SK-N-SH (cell line): ENCODE results near the gene NT5DC2. TPM values are rescaled to one million over a fixed set of nuclear protein-coding genes. Genes with fewer than 3 reads are reported as not detected.

Experiments used
- CTCF ChIA-PET: fragments of 300-600, 350-600 bp; formaldehyde crosslinking; extraction: SDS; loops from one replicate; lab custom pipeline; 2021; lab: Yijun Ruan, JAX
- POLR2A ChIA-PET: fragments of 350-600 bp; sonication (Branson Sonifier 250); formaldehyde crosslinking; extraction: SDS; loops from one replicate; lab custom pipeline; 2020; ENCODE audit warnings: antibody characterized with exemption, inconsistent platforms; lab: Yijun Ruan, JAX
- DNase-seq: peaks from one replicate; pipeline ENCODE4 v3.0.0; 2012
- H2AFZ ChIP-seq: fragments of 200-600 bp; sonication (generic); 2 replicates; pipeline ENCODE4 v1.8.1; 2016; ENCODE audit warnings: antibody characterized with exemption, mild to moderate bottlenecking, low read depth
- H3F3A ChIP-seq: fragments of 200-600 bp; sonication (generic); replicated peaks from 2 replicates; pipeline ENCODE3; 2016; ENCODE audit warnings: antibody characterized with exemption, mild to moderate bottlenecking; ENCODE audit not compliant: insufficient read depth
- H3K27ac ChIP-seq, 2 experiments: fragments of 200-500 bp in 1 of 2; fragments of 200-600 bp in 1 of 2; sonication (Bioruptor generic) in 1 of 2; sonication (generic), shearing (Covaris generic) in 1 of 2; 2 replicates each; pipeline versions ENCODE4 v1.5.1 to v1.6.1; 2014 to 2016; ENCODE audit warnings: low read depth in 2 of 2, inconsistent platforms in 1 of 2, low read length in 1 of 2, mild to moderate bottlenecking in 1 of 2, mixed read lengths in 1 of 2
- H3K27me3 ChIP-seq: fragments of 200-600 bp; sonication (generic), shearing (Covaris generic); 2 replicates; pipeline ENCODE4 v1.6.1; 2016; ENCODE audit warnings: mixed run types; ENCODE audit not compliant: insufficient read depth
- H3K36me3 ChIP-seq, 2 experiments: fragments of 200-500 bp in 1 of 2; fragments of 200-600 bp in 1 of 2; sonication (Bioruptor generic) in 1 of 2; sonication (generic) in 1 of 2; replicated peaks in 1 of 2; 2 replicates each; pipeline versions ENCODE3 to v1.5.1; 2014 to 2016; ENCODE audit warnings: low read length in 1 of 2, mild to moderate bottlenecking in 1 of 2; ENCODE audit not compliant: insufficient read depth in 2 of 2, control insufficient read depth in 1 of 2
- H3K4me1 ChIP-seq, 2 experiments: fragments of 200-500 bp in 1 of 2; fragments of 200-600 bp in 1 of 2; sonication (Bioruptor generic) in 1 of 2; sonication (generic), shearing (Covaris generic) in 1 of 2; 2 replicates each; pipeline versions ENCODE4 v1.5.1 to v1.6.1; 2014 to 2016; ENCODE audit warnings: low read depth in 1 of 2, low read length in 1 of 2, mixed run types in 1 of 2; ENCODE audit not compliant: insufficient read depth in 2 of 2, control insufficient read depth in 1 of 2
- H3K4me2 ChIP-seq: fragments of 200-600 bp; sonication (generic), shearing (Covaris generic); 2 replicates; pipeline ENCODE4 v1.6.1; 2017; ENCODE audit warnings: mixed run types
- H3K4me3 ChIP-seq, 2 experiments: fragments of 200-500 bp in 1 of 2; fragments of 200-600 bp in 1 of 2; sonication (Bioruptor generic) in 1 of 2; sonication (generic), shearing (Covaris generic) in 1 of 2; 2 replicates each; pipeline versions ENCODE4 v1.5.1 to v1.8.1; 2014 to 2016; ENCODE audit warnings: low read depth in 2 of 2, inconsistent platforms in 1 of 2, low read length in 1 of 2, mild to moderate bottlenecking in 1 of 2, mixed read lengths in 1 of 2, moderate library complexity in 1 of 2
- H3K79me2 ChIP-seq: fragments of 200-600 bp; sonication (generic); 2 replicates; pipeline ENCODE4 v1.8.1; 2017; ENCODE audit warnings: mild to moderate bottlenecking; ENCODE audit not compliant: insufficient read depth
- H3K9ac ChIP-seq: fragments of 200-600 bp; sonication (generic); 2 replicates; pipeline ENCODE4 v1.6.1; 2017; ENCODE audit warnings: mixed run types
- H3K9me2 ChIP-seq: fragments of 200-600 bp; sonication (generic); 2 replicates; pipeline ENCODE4 v1.6.1; 2017; ENCODE audit warnings: mixed run types
- H3K9me3 ChIP-seq: fragments of 200-600 bp; sonication (generic); 2 replicates; pipeline ENCODE4 v1.6.1; 2017; ENCODE audit warnings: mixed run types, mild to moderate bottlenecking, moderate library complexity
- H4K20me1 ChIP-seq: fragments of 200-600 bp; sonication (generic); 2 replicates; pipeline ENCODE4 v1.6.1; 2017; ENCODE audit warnings: mild to moderate bottlenecking, mixed run types; ENCODE audit not compliant: insufficient read depth
- CTCF ChIP-seq: fragments of 200-600 bp; sonication (generic); IDR thresholded peaks from 2 replicates; pipeline ENCODE4 v1.6.1; 2017; ENCODE audit warnings: antibody characterized with exemption, mild to moderate bottlenecking, moderate library complexity
- EP300 ChIP-seq, 2 experiments: IDR thresholded peaks; 2 replicates each; pipeline versions ENCODE4 v1.4.0 to v1.6.1; 2012; ENCODE audit warnings: borderline replicate concordance in 1 of 2, low read depth in 1 of 2, low read length in 1 of 2
- JUND ChIP-seq: IDR thresholded peaks from 2 replicates; pipeline ENCODE4 v1.4.0; 2012
- RAD21 ChIP-seq: IDR thresholded peaks from 2 replicates; pipeline ENCODE4 v1.6.1; 2012; ENCODE audit warnings: mild to moderate bottlenecking, low read length
- RCOR1 ChIP-seq: fragments of 150-350 bp; IDR thresholded peaks from 2 replicates; pipeline ENCODE4 v1.6.1; 2017; ENCODE audit warnings: antibody characterized with exemption, low read length
- REST ChIP-seq: IDR thresholded peaks from 2 replicates; pipeline ENCODE4 v1.6.1; 2012; ENCODE audit warnings: mild to moderate bottlenecking, low read depth, low read length, moderate library complexity
- RXRA ChIP-seq: IDR thresholded peaks from 2 replicates; pipeline ENCODE4 v1.4.0; 2012; ENCODE audit warnings: low read depth, mild to moderate bottlenecking, borderline replicate concordance
- SIN3A ChIP-seq: IDR thresholded peaks from 2 replicates; pipeline ENCODE4 v1.6.1; 2012; ENCODE audit warnings: low read depth, mild to moderate bottlenecking, low read length, moderate library complexity, borderline replicate concordance
- TCF12 ChIP-seq: IDR thresholded peaks from 2 replicates; pipeline ENCODE4 v1.4.0; 2012
- USF1 ChIP-seq: IDR thresholded peaks from 2 replicates; pipeline ENCODE4 v1.4.0; 2012; ENCODE audit warnings: low read depth, borderline replicate concordance
- YY1 ChIP-seq: IDR thresholded peaks from 2 replicates; pipeline ENCODE4 v1.4.0; 2012; ENCODE audit warnings: low read depth, mild to moderate bottlenecking
- WGBS: methylation state at CpG from one replicate; pipeline ENCODE4 v1.1.6; 2017; ENCODE audit warnings: low lambda C conversion rate; 5-methylcytosine and 5-hydroxymethylcytosine counted together
- polyA plus RNA-seq, 3 experiments: library from polyadenylated mRNA; depleted of rRNA; stranded (reverse); fragments of >200 nt; gene quantifications; 2 replicates each; pipeline ENCODE4 v1.2.3, GENCODE V29; 2012

NT5DC2 gene
- polyA plus RNA-seq, 1 of the 3 experiments (the other 2 are of a cell fraction), result 113 TPM

GRCh38 chr3:52512105-52512504 lies 21.6 kb downstream of the NT5DC2 start (continued):
- TF ChIP-seq REST (no peak), RXRA (no peak), YY1 (no peak)

GRCh38 chr3:52511509-52511908 lies 22.1 kb downstream of the NT5DC2 start:
- H3K36me3 ChIP-seq, result no peaks in the 10 kb centered on the region
- H3K27me3 ChIP-seq, result no peaks in the 10 kb centered on the region
- no peaks in the 10 kb centered on the region for H4K20me1 ChIP-seq
- CTCF ChIA-PET, result interaction anchor here (0.8 to 1.2 kb wide), 2 partner anchors 10 to 13 kb away, joined by 3 to 4 read pairs; no protein-coding TSS in a partner anchor
- no peak overlapping the region for H3K27ac ChIP-seq
- H3K9me2 ChIP-seq, result no peaks in the 10 kb centered on the region
- H3K9me3 ChIP-seq, result no peaks in the 10 kb centered on the region
- POLR2A ChIA-PET, result no interaction called here
- H3F3A ChIP-seq, result no peaks in the 10 kb centered on the region
- WGBS, result 83% methylated on average over 3 of the region's 7 CpGs
- H3K79me2 ChIP-seq, result no peaks in the 10 kb centered on the region
- peaks cover 0 to 14% of the 10 kb centered on the region in 2 experiments; a peak in 1 of 4 replicates for H3K4me1 ChIP-seq
- H3K9ac ChIP-seq, result no peak overlapping the region
- no peak overlapping the region for H2AFZ ChIP-seq
- no peak for DNase-seq
- no peak overlapping the region for H3K4me3 ChIP-seq
- TF ChIP-seq JUND, result no peak
- no peak for TF ChIP-seq TCF12
- no peak for TF ChIP-seq YY1
- no peak for TF ChIP-seq SIN3A
- H3K4me2 ChIP-seq, result no peak overlapping the region

GRCh38 chr3:52509753-52510328 lies 23.8 kb downstream of the NT5DC2 start:
- CTCF ChIA-PET, result interaction anchor here (1.0 kb wide), 1 partner anchor 11 kb away, joined by 3 read pairs; no protein-coding TSS in a partner anchor
- POLR2A ChIA-PET, result no interaction called here
- no peaks in the 10 kb centered on the region for H3K9me3 ChIP-seq
- DNase-seq, result no peak
- no peaks in the 10 kb centered on the region for H3F3A ChIP-seq
- H3K9ac ChIP-seq, result no peak overlapping the region
- no peak overlapping the region for H2AFZ ChIP-seq
- 81% methylated on average over 10 of the region's 12 CpGs for WGBS
- no peaks in the 10 kb centered on the region for H4K20me1 ChIP-seq
- H3K4me1 ChIP-seq, result peaks cover 0 to 6% of the 10 kb centered on the region in 2 experiments; a peak in 1 of 4 replicates
- no peaks in the 10 kb centered on the region for H3K27me3 ChIP-seq
- H3K4me2 ChIP-seq, result no peak overlapping the region
- no peak for TF ChIP-seq RAD21
- no peak for TF ChIP-seq USF1
- no peak for TF ChIP-seq EP300 (IDR thresholded peaks at IDR 0.05; ENCODE audit: borderline replicate concordance in 1 of 2, low read depth in 1 of 2, low read length in 1 of 2)
- TF ChIP-seq CTCF, result 0 out of 2 replicates have a peak, but pooled peaks have one; percentile 7
- no peak for TF ChIP-seq RCOR1
- no peaks in the 10 kb centered on the region for H3K9me2 ChIP-seq
- no peak overlapping the region for H3K27ac ChIP-seq
- H3K79me2 ChIP-seq, result no peaks in the 10 kb centered on the region
- H3K4me3 ChIP-seq, result no peak overlapping the region
- no peaks in the 10 kb centered on the region for H3K36me3 ChIP-seq
